CD14-positive monocyte (primary cell): Measurements from ENCODE around the gene EIF4E. TPM values are rescaled to one million over a fixed set of nuclear protein-coding genes. Genes with fewer than 3 reads are reported as not detected.
A peak's percentile ranks its signal among the peaks of the same experiment; 100 is the strongest.

Experiments
- DNase-seq, 3 donors: peaks; one replicate each; pipeline ENCODE4 v3.0.0-alpha.2; 2011 to 2022
- H2AFZ ChIP-seq: 2 replicates; pipeline ENCODE4 v1.6.0; 2012; ENCODE audit warnings: mild to moderate bottlenecking, low read depth, low read length, inconsistent platforms; ENCODE audit not compliant: insufficient read depth, poor library complexity, severe bottlenecking
- H3K27ac ChIP-seq, 2 donors: 1 replicate in 1 of 2; 2 replicates in 1 of 2; pipeline ENCODE4 v1.5.1; 2012 to 2013; ENCODE audit warnings: low read length in 2 of 2, control low read depth in 1 of 2, inconsistent platforms in 1 of 2, low read depth in 1 of 2, mild to moderate bottlenecking in 1 of 2
- H3K27me3 ChIP-seq, 2 donors: one replicate each; pipeline versions ENCODE4 v1.6.0 to v1.6.1; 2011 to 2013; ENCODE audit warnings: low read length in 2 of 2; ENCODE audit not compliant: control insufficient read depth in 2 of 2, insufficient read depth in 2 of 2
- H3K36me3 ChIP-seq, 2 donors: replicated peaks in 1 of 2; 1 replicate in 1 of 2; 2 replicates in 1 of 2; pipeline versions ENCODE4 v1.5.1 to v1.6.1; 2012 to 2013; ENCODE audit warnings: low read length in 2 of 2, control low read depth in 1 of 2, inconsistent platforms in 1 of 2, mild to moderate bottlenecking in 1 of 2; ENCODE audit not compliant: insufficient read depth in 2 of 2, control insufficient read depth in 1 of 2
- H3K4me1 ChIP-seq, 2 donors: 1 replicate in 1 of 2; 2 replicates in 1 of 2; pipeline versions ENCODE4 v1.5.1 to v1.6.1; 2012 to 2013; ENCODE audit warnings: low read length in 2 of 2, control low read depth in 1 of 2, inconsistent platforms in 1 of 2, mild to moderate bottlenecking in 1 of 2, moderate library complexity in 1 of 2; ENCODE audit not compliant: insufficient read depth in 2 of 2, control insufficient read depth in 1 of 2
- H3K4me2 ChIP-seq: replicated peaks from 2 replicates; pipeline ENCODE3; 2012; ENCODE audit warnings: low read length, moderate library complexity, mild to moderate bottlenecking; ENCODE audit not compliant: poor library complexity, severe bottlenecking; ENCODE audit errors: extremely low read depth
- H3K4me3 ChIP-seq, 3 experiments: fragments of 200-600 bp in 1 of 3; sonication (generic) in 1 of 3; replicated peaks in 1 of 3; 1 replicate in 2 of 3; 2 replicates in 1 of 3; pipeline ENCODE4 v1.5.1; 2011 to 2013; ENCODE audit warnings: low read length in 3 of 3, mild to moderate bottlenecking in 3 of 3, control low read depth in 2 of 3, low read depth in 2 of 3, inconsistent platforms in 1 of 3, moderate library complexity in 1 of 3
- H3K79me2 ChIP-seq: 2 replicates; pipeline ENCODE4 v1.6.0; 2012; ENCODE audit warnings: mild to moderate bottlenecking, control low read depth, inconsistent platforms, low read length, moderate library complexity; ENCODE audit not compliant: insufficient read depth
- H3K9ac ChIP-seq: 2 replicates; pipeline ENCODE4 v1.6.0; 2017; ENCODE audit warnings: low read length, mild to moderate bottlenecking; ENCODE audit not compliant: insufficient read depth, poor library complexity, severe bottlenecking
- H3K9me3 ChIP-seq, 2 donors: replicated peaks in 1 of 2; 1 replicate in 1 of 2; 2 replicates in 1 of 2; pipeline versions ENCODE4 v1.5.1 to v1.6.1; 2012 to 2013; ENCODE audit warnings: low read length in 2 of 2, control low read depth in 1 of 2; ENCODE audit not compliant: control insufficient read depth in 1 of 2, insufficient read depth in 1 of 2
- H4K20me1 ChIP-seq: 2 replicates; pipeline ENCODE4 v1.6.0; 2012; ENCODE audit warnings: mild to moderate bottlenecking, low read length, control low read depth, moderate library complexity; ENCODE audit not compliant: insufficient read depth
- H3K27ac Mint-ChIP-seq, 7 donors: one replicate each; pipeline ENCODE4 v1.8.0; 2020; ENCODE audit warnings: mild to moderate bottlenecking in 7 of 7, mixed read lengths in 7 of 7, moderate library complexity in 6 of 7, inconsistent platforms in 2 of 7
- H3K27me3 Mint-ChIP-seq, 3 donors: one replicate each; pipeline ENCODE4 v1.8.0; 2021 to 2022; ENCODE audit warnings: low read depth in 3 of 3, mild to moderate bottlenecking in 3 of 3, mixed read lengths in 3 of 3, moderate library complexity in 3 of 3, inconsistent platforms in 1 of 3
- H3K36me3 Mint-ChIP-seq, 2 donors: one replicate each; pipeline ENCODE4 v1.8.0; 2020; ENCODE audit warnings: mixed read lengths in 2 of 2, inconsistent platforms in 1 of 2, mild to moderate bottlenecking in 1 of 2
- H3K4me1 Mint-ChIP-seq: one replicate; pipeline ENCODE4 v1.8.0; 2020; ENCODE audit warnings: mild to moderate bottlenecking, mixed read lengths
- H3K4me3 Mint-ChIP-seq, 2 donors: one replicate each; pipeline ENCODE4 v1.8.0; 2020; ENCODE audit warnings: mild to moderate bottlenecking in 2 of 2, mixed read lengths in 2 of 2, moderate library complexity in 1 of 2
- H3K9me3 Mint-ChIP-seq, 7 donors: one replicate each; pipeline ENCODE4 v1.8.0; 2020 to 2022; ENCODE audit warnings: mixed read lengths in 7 of 7, mild to moderate bottlenecking in 6 of 7, moderate library complexity in 6 of 7, inconsistent platforms in 2 of 7
- CTCF ChIP-seq: fragments of 200-600 bp; IDR thresholded peaks from one replicate; pipeline ENCODE4 v1.8.0; 2022; ENCODE audit warnings: antibody characterized with exemption, mild to moderate bottlenecking
- WGBS: methylation state at CpG from one replicate; pipeline ENCODE4 v1.1.5; 2013; ENCODE audit warnings: missing lambda C conversion rate; ENCODE audit not compliant: insufficient coverage; 5-methylcytosine and 5-hydroxymethylcytosine counted together
- intact Hi-C, 2 donors: fragments of 100-400 bp; cut with micrococcal nuclease; formaldehyde crosslinking; loops; one replicate each; pipeline versions ENCODE4 v1.15.0 to v1.15.1; 2023
- polyA plus RNA-seq, 3 donors: library from polyadenylated mRNA; depleted of rRNA in 1 of 3; unstranded in 2 of 3; stranded (reverse) in 1 of 3; fragments of 300-500 nt in 2 of 3; fragments of >200 nt in 1 of 3; fragmentation: Illumina TruSeq in 2 of 3; gene quantifications; 1 replicate in 2 of 3; 2 replicates in 1 of 3; pipeline ENCODE4 v1.2.3, GENCODE V29; 2012 to 2021

EIF4E gene
- polyA plus RNA-seq, 3 donors, result 25.0 to 50.8 (median 48.6) TPM

DNA sequence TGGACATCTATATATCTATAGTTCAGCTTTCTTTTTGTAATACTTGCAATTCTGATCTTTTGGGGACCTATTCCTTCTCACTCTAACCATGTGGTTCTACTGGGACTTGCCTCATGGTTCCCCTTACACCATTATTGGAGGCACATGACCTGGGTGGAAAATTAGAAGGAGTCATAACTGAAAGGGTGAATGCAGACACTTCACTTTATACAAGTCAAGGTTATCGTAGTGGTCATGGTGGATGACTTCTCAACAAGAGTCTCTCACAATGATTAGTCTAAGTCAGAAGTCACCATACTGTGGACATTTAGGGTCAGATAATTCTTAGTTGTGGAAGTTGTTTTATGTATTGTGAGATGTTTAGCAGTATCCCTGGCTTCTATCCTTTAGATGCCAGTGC is 10.5 kb upstream of the EIF4E start:
- peaks cover 0 to 2% (median 0%) of the 10 kb centered on the region in 3 donors for H3K27me3 Mint-ChIP-seq
- H3K79me2 ChIP-seq, result no peaks in the 10 kb centered on the region
- H2AFZ ChIP-seq, result no peak overlapping the region
- H3K4me3 ChIP-seq, result no peak overlapping the region
- H3K27ac ChIP-seq, result no peak overlapping the region
- H3K36me3 Mint-ChIP-seq, result no peaks in the 10 kb centered on the region
- no peaks in the 10 kb centered on the region for H3K9me3 Mint-ChIP-seq
- H4K20me1 ChIP-seq, result no peaks in the 10 kb centered on the region
- no peaks in the 10 kb centered on the region for H3K36me3 ChIP-seq
- H3K27ac Mint-ChIP-seq, result peak overlapping the region in 1 of 7 donors; percentile 51
- intact Hi-C loops, result no loop called here
- no CpG with 5 or more reads among the region's 1 CpG for WGBS
- H3K27me3 ChIP-seq, result no peaks in the 10 kb centered on the region
- no peak overlapping the region for H3K9ac ChIP-seq
- no peaks in the 10 kb centered on the region for H3K9me3 ChIP-seq
- H3K4me3 Mint-ChIP-seq, result no peak overlapping the region
- TF ChIP-seq CTCF, result no peak
- H3K4me1 ChIP-seq, result no peaks in the 10 kb centered on the region
- DNase-seq, result peak in 2 of 3 donors; percentile 11 to 53
- H3K4me1 Mint-ChIP-seq, result peaks cover 5% of the 10 kb centered on the region
- H3K4me2 ChIP-seq, result no peak overlapping the region

DNA sequence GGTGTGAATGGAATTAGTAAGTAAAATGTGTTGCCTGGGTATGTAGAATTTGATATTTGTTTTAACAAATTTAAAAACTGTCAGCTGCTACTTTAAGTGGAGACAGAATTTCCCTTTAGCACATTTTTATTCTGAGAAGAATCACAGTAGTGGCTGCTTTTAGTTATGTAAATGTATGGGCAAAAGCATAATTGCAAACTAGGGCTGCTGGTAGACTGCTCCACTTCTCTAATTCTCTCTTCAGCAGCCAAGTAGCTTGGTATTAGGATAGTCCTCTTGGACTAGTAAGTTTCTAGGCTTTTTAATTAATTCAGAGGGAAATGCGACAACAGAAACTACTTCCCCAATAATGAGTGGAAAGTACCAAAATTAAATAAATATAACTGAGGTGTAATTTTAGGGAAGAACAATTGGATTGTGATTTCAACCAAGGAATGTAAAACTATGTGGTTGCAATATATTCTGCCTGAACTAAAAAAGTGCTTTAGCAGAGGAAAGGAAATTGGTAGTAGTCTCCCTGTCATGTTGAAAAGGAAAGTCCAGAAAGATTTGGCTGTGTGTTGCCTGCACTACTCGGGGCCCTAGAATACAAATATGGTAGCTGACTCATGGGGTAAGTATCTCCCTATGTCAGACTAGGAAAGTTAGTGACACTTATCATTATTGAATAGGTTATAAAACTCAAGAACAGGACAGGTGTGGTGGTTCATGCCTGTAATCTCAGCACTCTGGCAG is 9.2 kb upstream of the EIF4E start:
- no peak overlapping the region for H3K4me3 ChIP-seq
- no peaks in the 10 kb centered on the region for H3K27me3 ChIP-seq
- H3K79me2 ChIP-seq, result no peaks in the 10 kb centered on the region
- H3K27ac Mint-ChIP-seq, result no peak overlapping the region
- no peaks in the 10 kb centered on the region for H3K9me3 ChIP-seq
- peaks cover 1% of the 10 kb centered on the region in 2 donors for H3K4me1 ChIP-seq
- no peaks in the 10 kb centered on the region for H3K36me3 ChIP-seq
- H2AFZ ChIP-seq, result no peak overlapping the region
- DNase-seq, result peak in 2 of 3 donors; percentile 5 to 40
- no peaks in the 10 kb centered on the region for H3K36me3 Mint-ChIP-seq
- WGBS, result no CpG with 5 or more reads among the region's 2 CpGs
- no peak overlapping the region for H3K27ac ChIP-seq
- no peak overlapping the region for H3K4me2 ChIP-seq
- intact Hi-C loops, result no loop called here
- peaks cover 7% of the 10 kb centered on the region for H3K4me1 Mint-ChIP-seq
- TF ChIP-seq CTCF, result no peak
- H3K9me3 Mint-ChIP-seq, result no peaks in the 10 kb centered on the region
- no peaks in the 10 kb centered on the region for H4K20me1 ChIP-seq
- H3K27me3 Mint-ChIP-seq, result peaks cover 0 to 2% (median 0%) of the 10 kb centered on the region in 3 donors
- no peak overlapping the region for H3K9ac ChIP-seq
- H3K4me3 Mint-ChIP-seq, result no peak overlapping the region
